Measurements from ENCODE around the gene TEX54. TPM values are rescaled to one million over a fixed set of nuclear protein-coding genes. Genes with fewer than 3 reads are reported as not detected.
"Not testable (repeated sequence)": the region's sequence is repeated elsewhere in the genome, so short reads cannot be mapped to it uniquely, and the experiment has no call there.

TEX54 gene
- total RNA-seq, 4 donors from 2014 or later: not detected

DNA sequence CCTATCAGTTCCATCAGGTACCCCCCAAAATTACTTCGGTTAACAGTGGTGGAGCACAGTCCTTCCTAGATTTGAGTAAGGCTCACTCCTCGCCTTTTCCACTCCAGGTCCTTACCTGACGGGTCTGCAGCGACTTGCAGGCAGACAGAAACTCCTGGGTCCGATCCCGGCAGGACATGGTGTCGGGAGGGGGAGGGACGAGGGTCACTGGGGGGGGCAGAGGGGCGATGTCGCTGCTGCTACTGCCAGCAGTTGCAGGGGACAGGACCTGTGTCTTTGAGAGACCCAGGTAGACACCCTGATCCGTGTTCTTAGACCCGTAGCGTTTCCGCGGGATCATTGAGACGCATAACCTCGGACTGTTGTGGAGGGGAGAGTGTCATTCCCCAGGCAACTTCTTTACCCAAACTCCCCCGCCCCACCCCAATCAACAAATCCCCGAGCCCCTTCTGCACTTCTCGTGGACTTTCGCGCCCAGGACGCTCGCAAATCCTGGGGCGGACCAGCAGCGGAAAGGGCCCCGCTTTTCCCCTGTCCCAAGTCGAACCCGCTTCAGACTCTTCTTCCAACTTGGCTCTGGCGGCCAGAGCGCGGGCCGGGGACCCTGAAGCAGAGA, 1.6 kb downstream of the TEX54 start:
- TF ChIP-seq POLR2A (IDR thresholded peaks at IDR 0.05): no peak
- TF ChIP-seq, protein P1, sequence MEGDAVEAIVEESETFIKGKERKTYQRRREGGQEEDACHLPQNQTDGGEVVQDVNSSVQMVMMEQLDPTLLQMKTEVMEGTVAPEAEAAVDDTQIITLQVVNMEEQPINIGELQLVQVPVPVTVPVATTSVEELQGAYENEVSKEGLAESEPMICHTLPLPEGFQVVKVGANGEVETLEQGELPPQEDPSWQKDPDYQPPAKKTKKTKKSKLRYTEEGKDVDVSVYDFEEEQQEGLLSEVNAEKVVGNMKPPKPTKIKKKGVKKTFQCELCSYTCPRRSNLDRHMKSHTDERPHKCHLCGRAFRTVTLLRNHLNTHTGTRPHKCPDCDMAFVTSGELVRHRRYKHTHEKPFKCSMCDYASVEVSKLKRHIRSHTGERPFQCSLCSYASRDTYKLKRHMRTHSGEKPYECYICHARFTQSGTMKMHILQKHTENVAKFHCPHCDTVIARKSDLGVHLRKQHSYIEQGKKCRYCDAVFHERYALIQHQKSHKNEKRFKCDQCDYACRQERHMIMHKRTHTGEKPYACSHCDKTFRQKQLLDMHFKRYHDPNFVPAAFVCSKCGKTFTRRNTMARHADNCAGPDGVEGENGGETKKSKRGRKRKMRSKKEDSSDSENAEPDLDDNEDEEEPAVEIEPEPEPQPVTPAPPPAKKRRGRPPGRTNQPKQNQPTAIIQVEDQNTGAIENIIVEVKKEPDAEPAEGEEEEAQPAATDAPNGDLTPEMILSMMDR (IDR thresholded peaks at IDR 0.05): no peak
- H3K4me1 ChIP-seq: peaks cover 0 to 46% (median 13%) of the 10 kb centered on the region in 4 donors

DNA sequence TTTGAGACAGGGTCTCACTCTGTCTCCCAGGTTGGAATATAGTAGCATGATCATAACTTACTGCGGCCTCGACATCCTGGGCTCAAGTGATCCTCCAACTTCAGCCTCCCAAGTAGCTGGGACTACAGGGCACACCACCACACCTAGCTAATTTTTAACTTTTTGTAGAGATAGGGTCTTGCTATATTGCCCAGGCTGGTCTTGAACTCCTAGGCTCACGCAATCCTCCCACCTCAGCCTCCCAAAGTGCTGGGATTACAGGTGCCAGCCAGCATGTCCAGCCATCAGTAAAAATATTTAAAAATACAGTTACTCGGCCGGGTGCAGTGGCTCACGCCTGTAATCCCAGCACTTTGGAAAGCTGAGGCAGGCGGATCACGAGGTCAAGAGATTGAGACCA, 4.5 kb downstream of the TEX54 start:
- H3K27ac ChIP-seq, H3K9me3 ChIP-seq, DNase-seq, H3K27me3 ChIP-seq, H3K4me3 ChIP-seq: not testable (repeated sequence)
- H3K4me1 ChIP-seq: peaks cover 0 to 33% (median 13%) of the 10 kb centered on the region in 4 donors
- H3K36me3 ChIP-seq: peaks cover 0 to 54% (median 3%) of the 10 kb centered on the region in 3 donors

More for the DNA sequence above, 1.6 kb downstream of the TEX54 start:
- peak in 2 of 3 donors; percentile 49 to 50 for DNase-seq
- H3K27ac ChIP-seq: peak overlapping the region; percentile 86 to 100 (median 98)
- peaks cover 0 to 45% (median 0%) of the 10 kb centered on the region in 3 donors for H3K36me3 ChIP-seq
- H3K9me3 ChIP-seq: no peaks in the 10 kb centered on the region
- H3K4me3 ChIP-seq: peak overlapping the region; percentile 65 to 99 (median 86)
- H3K27me3 ChIP-seq: no peaks in the 10 kb centered on the region

DNA sequence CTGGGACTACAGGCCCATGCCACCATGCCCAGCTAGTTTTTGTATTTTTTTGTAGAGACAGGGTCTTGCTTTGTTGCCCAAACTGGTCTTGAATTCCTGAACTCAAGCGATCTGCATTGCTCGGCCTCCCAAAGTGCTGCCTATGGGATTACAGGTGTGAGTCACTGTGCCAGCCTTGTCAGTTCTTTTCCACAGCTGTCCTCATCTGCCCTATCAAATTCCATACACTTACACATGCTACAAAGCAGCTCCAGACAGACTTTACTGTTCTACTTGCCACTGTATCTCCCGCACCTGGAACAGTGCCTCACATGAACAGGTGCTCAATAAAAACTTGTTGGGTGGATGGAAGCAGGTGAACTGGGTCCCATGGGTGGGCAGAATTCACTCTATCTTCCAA, 9.0 kb downstream of the TEX54 start:
- Histone ChIP-seq H3K27me3 (no peaks in the 10 kb centered on the region), H3K4me1 (peaks cover 0 to 3% (median 0%) of the 10 kb centered on the region in 4 donors), H3K9me3 (no peaks in the 10 kb centered on the region), H3K36me3 (peaks cover 0 to 95% (median 3%) of the 10 kb centered on the region in 3 donors), H3K4me3 (no peak overlapping the region), H3K27ac (no peak overlapping the region)
- no peak for DNase-seq
- TF ChIP-seq POLR2A (IDR thresholded peaks at IDR 0.05): no peak
- TF ChIP-seq, protein P1 (IDR thresholded peaks at IDR 0.05): no peak

DNA sequence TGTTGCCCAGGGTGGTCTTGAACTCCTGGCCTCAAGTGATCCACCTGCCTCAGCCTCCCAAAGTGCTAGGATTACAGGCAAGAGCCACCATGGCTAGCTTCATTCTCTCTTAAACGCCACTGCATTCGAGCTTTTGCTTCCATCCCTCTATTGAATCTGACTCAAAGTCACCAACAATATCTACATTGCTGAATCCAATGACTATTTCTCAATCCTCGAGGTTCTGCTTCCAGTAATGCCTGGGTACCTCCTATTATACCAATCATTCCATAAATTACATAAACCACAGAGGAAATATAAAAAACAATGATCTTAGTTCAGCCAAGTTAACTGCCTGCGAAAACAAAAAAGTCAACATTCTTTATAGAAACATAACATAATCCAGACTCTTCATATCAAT, 15.5 kb downstream of the TEX54 start:
- H3K27me3 ChIP-seq: no peaks in the 10 kb centered on the region
- TF ChIP-seq, protein P1 (IDR thresholded peaks at IDR 0.05): no peak
- no peak for TF ChIP-seq POLR2A (IDR thresholded peaks at IDR 0.05)
- peaks cover 0 to 61% (median 0%) of the 10 kb centered on the region in 3 donors for H3K36me3 ChIP-seq
- no peaks in the 10 kb centered on the region for H3K4me1 ChIP-seq
- no peaks in the 10 kb centered on the region for H3K9me3 ChIP-seq
- no peak for DNase-seq
- H3K27ac ChIP-seq: no peak overlapping the region
- no peak overlapping the region for H3K4me3 ChIP-seq

DNA sequence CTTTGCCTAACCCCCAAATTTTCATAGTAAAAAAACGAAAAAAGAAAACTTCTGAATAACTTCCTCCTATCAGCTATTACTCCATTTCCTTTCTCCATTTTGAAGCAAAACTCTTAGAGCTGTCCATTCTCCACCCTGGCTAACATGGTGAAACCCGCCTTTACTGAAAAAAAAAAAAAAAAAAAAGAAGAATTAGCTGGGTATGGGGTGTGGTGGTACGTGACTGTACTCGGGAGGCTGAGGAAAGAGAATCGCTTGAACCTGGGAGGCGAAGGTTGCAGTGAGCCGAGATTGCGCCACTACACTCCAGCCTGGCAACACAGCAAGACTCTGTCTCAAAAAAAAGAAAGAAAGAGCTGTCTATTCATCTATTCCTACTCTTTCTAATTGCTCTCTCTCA, 16.1 kb downstream of the TEX54 start:
- Histone ChIP-seq H3K36me3 (peaks cover 0 to 55% (median 0%) of the 10 kb centered on the region in 3 donors), H3K9me3 (no peaks in the 10 kb centered on the region), H3K27me3 (no peaks in the 10 kb centered on the region), H3K4me3 (no peak overlapping the region), H3K4me1 (no peaks in the 10 kb centered on the region), H3K27ac (no peak overlapping the region)
- DNase-seq: no peak
- TF ChIP-seq, protein P1 (IDR thresholded peaks at IDR 0.05): no peak
- no peak for TF ChIP-seq POLR2A (IDR thresholded peaks at IDR 0.05)

DNA sequence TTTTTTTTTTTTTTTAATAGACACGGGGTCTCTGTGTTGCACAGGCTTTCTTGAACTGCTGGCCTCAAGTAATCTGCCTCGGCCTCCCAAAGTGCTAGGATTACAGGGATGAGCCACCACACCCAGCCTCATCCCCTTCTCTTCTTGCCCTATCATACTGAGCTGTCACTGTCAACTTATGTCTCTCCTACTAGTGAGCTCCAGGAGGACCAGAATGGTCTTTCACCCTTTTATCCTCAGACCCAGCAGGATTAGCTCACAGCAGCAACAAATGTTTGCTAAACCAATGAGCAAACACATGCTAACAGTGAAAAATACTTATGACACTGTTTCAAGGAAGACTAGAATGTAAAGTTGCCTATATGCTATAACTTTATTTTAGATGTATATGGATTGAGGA, 21.0 kb downstream of the TEX54 start:
- DNase-seq: no peak
- TF ChIP-seq POLR2A (IDR thresholded peaks at IDR 0.05): no peak
- TF ChIP-seq, protein P1 (IDR thresholded peaks at IDR 0.05): no peak
- Histone ChIP-seq H3K36me3 (peaks cover 0 to 17% (median 0%) of the 10 kb centered on the region in 3 donors), H3K9me3 (no peaks in the 10 kb centered on the region), H3K4me1 (no peaks in the 10 kb centered on the region), H3K27ac (no peak overlapping the region), H3K4me3 (no peak overlapping the region), H3K27me3 (no peaks in the 10 kb centered on the region)

Measured in Peyer's patch (tissue), 4 donors.